Right kidney (tissue), 1 donor: ENCODE measurements around the gene ZNF879.

Source experiments
- DNase-seq: peaks from one replicate; pipeline ENCODE4 v3.0.0-alpha.2; 2016

ZNF879 gene

DNA sequence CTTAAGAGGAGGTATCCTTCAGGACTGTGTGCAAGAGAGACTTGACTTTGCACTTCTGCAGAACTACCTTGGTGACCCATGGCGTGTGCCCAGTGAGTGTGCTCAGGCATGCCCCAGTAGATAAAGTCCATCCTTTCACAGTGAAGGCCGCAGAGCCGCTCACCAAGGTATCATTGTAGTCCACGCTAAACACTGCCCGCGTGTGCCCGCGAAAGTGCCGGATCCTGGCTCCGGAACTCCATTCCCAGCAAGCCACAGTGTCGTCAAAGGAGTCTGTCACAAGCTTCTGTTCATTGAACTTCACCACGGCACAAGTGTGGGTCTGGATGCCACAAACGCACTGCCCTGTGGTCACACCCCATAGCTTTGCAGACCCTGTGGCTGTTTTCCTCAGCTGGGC lies 25.2 kb upstream of the ZNF879 start:
- no peak for DNase-seq

DNA sequence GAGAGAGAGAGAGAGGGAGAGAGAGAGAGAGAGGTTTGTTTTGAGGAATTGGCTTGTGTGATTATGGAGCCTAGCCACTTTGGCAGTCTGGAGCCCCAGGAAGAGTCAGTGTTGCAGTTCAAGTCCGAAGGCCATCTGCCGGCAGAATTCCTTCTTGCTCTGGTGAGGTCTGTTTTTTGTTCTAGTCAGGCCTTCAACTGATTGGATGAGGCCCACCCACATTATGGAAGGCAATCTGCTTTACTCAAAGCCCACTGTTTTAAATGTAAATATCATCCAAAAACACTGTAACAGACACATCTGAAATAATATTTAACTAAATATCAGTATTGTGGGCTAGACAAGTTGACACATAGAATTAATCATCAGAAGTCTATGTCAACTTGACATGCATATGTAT lies 17.0 kb upstream of the ZNF879 start:
- DNase-seq: no peak

DNA sequence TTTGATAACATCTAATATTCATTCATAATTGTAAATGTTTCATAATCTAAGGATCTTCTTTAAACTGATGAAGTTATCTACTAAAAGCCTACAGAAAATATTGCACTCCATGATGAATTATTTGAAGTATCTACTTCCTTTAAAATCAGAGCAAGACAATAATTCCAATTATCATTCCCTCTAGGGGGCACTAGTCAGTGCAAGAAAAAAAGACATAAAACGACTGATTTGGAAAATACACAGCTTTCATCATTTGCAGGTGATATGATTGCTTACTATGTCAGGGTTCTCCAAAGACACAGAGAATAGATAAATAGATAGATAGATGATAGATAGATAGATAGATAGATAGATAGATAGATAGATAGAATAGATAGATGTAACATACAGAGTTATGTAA lies 14.9 kb upstream of the ZNF879 start:
- DNase-seq: no peak

DNA sequence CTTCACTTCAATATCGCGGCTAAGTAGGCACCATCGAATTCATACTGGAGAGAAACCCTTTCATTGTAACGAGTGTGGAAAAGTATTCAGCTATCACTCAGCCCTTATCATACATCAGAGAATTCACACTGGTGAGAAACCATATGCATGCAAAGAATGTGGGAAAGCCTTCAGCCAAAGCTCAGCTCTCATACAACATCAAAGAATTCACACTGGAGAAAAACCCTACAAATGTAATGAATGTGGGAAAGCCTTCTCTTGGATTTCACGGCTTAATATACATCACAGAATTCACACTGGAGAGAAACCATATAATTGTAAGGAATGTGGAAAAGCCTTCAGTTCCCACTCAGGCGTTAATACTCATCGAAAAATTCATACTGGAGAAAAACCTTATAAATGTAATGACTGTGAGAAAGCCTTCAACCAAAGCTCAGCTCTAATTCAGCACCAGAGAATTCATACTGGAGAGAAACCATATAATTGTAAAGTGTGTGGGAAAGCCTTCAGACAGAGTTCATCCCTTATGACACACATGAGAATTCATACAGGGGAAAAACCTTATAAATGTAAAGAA lies 9.5 kb downstream of the ZNF879 start:
- DNase-seq: no peak

DNA sequence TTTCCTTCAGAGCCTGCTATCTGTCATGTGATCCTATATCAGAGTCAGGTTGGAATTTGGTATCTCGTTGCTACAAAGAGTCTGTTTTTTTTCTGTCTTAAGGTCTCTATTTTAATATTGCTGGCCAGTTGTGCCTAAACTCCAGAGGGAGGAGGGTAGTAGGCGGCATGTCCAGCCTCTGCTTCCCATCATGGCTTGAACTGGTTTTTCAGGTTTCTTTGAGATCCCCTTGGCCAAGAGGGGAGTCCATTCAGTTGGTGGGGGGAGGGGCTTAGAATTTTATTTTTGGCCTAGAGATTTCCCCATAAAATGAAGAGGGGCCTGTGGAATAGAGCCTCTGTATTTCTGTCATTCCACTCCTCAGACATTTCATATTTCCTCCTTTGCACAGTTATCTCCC lies 21.2 kb downstream of the ZNF879 start:
- DNase-seq: no peak

DNA sequence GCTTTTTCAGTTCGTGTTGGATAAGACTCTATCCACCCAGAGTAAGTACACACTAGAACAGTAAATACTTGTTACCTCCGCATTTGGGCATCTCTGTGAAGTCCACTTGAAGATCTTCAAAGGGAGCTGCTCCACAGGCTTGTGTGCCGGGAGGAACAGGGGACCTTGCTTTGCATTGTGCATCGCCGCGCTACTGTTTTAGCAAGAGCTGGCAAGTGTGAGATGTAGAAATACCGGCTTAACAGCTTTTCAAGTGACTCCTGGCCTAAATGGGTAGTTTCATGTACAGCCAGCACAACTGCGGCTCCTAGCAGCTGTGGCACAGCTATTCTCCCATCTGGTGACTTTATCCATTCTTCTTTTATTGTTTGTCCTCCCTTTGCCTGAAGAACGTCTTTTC lies 28.2 kb downstream of the ZNF879 start:
- no peak for DNase-seq

DNA sequence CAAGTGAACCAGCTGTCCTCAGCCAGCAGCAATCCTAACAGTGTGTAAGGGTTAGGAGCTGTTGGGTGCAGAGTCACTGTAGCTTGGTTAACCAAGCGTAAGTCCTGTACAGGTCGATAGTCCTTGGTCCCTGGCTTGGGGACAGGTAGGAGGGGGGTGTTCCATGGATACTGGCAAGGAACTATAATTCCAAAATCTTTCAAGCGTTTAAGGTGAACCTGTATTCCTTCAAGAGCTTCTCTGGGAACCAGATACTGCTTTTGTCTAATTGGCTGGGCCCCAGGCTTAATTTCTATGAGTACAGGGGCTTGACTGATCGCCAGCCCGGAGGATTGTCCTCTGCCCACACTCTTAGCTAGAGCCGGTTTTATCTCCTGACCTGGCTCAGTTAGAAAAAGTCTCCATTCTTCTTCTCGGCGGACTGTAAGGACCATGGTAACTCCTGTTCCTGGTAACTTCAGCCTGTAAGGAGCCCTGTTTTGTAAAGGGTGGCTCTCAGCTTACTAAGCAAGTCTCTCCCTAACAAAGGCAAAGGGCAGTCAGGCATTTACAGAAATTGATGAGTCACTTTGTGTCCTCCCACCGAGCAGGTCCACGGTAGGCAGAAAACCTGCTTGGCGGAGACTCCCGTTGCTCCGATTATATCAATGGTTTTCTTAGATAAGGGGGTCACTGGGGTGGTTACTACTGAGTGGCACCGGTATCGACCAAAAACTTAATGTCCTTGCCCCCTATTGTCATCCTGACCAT lies 30.6 kb downstream of the ZNF879 start:
- no peak for DNase-seq

DNA sequence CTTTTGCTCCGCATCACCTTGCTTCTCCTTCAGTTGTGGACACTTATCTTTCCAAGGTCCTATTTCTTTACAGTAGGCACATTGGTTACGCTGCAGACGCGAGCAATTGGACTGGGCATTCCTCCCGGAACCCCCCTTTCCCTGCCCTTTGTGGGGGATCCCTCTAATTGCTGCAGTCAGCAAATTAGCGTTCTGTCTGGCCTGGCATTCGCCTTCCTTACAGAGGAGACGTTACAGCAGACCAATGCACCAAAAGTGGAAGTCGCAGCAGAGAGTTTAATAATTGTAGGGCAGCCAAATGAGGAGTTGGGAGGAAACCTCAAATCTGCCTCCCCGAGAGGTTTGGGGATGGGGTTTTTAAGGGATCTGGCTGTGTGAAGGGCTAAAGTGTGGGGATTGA lies 31.3 kb downstream of the ZNF879 start:
- no peak for DNase-seq

DNA sequence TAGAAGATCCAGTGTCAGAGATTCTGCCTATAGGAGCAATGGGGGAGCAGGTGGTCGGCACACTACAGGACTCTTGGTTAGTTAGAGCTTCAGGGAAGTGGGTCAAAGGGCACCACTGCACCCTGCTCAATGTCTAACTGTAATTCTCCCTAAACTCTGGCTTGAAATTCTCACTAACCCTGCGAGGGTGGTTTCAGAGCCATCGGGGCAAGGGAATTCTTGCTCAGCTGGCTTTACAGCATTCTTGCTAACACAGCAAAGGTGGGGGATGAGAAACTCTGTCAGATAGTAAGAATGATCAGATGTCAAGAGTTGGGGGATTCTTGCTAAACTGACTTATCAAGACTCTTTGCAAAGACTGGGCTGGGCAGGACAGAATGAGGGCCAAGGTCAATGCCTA lies 31.8 kb downstream of the ZNF879 start:
- DNase-seq: no peak

DNA sequence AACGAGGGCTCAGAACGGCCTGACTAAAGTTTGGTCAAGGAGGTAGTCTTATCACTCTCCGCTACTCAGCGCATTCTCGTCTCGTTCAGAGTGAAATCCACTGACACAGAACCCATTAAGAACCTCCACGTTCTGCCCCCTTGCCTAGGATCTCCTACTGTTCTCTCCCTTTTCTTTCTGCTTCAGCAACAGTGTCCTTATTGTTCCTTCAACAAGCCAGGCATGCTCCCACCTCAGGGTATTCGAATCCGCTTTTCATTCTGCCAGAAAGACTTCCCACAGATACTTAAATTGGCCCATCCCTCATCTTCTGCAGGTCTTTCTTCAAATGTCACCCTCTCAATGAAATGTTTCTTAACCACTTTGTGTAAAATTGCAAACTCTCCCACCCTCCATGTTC lies 32.2 kb downstream of the ZNF879 start:
- DNase-seq: no peak

DNA sequence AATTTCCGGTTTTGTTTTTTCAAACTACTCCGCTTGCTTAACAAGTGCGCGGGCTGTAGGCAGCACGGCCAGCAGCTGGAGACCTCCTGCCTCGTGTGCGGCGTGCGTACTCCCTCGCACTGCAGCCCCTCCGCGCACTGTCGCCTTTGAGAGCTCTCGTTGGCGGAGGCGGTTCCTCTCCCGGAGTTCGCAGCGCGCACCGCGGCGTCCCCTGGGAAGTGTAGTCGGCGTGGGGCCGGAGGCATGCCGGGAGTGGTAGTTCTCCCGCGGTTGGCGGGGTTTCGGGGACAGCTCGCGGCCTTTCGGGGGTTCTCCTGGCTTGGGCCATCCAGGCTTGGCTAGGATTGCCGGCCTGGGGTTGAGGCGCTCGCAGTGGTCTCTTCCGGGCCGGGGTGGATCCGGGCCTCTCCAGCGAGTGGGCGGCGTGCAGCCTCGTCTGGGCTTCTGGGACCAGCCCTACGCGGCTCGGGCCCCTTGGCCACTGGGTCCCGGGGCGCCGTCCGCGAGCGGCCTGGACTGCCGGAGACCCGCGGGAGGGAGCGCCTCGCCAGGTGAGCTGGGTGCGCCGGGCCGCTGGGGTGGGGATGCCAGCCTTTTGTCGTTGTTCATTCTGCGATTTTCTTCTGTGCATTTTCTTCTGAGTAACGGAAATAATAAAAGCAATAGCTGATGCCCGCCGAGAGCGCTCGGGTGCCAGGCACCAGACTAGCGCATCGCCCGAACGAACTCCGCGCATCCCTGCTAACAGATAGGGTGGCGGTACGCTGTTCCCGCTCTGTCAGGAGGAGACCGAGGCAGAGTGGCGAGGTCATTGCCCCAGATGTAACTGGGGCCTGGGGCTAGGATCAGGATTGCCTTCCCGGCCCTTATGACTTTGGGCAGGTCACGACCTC lies 36.8 kb downstream of the ZNF879 start, which contains the start of gene ZNF354C:
Gene ZNF354C (plus strand): TSS at position 258 of the 893 bp plus-strand sequence. CDS start 1,696 bp downstream, outside the sequence.
- peak; percentile 94 for DNase-seq

DNA sequence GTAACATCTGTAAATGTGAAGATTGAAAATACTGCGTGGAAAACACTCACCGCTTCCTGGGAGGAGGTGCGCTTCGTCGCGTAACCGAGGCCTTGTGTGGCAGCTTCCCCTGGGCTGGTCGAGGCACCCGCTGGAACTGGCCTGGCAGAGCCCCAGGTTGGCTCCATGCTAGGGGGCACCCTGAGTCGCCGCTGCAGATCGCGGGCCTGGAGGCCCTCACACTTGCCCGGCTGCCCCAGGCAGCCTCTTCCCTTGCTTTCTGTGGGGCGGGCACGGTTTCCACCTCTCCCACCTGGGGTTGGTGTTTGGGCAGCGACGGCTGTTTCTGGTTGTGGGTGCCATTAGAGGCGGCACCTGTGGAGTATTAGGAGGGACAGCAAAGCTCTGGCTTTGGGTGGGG lies 37.4 kb downstream of the ZNF879 start:
- DNase-seq: no peak

DNA sequence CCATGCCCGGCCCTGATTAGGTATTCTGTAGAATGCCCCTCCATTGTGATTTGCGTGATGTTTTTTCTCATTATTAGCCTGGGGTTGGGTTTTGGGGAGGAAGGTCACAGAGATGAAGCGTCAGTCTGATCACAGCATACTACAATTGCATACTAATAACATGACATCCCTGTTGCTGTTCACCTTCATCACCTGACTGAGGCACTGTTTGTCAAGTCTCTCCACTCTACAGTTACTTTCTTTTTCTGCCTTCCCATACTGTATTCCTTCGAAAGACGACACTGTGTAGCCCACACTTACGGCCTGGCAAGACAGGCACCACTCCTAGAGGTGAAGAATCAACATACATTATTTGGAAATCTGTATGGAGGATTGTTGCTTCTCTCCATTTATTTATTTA lies 42.1 kb downstream of the ZNF879 start:
- DNase-seq: no peak

DNA sequence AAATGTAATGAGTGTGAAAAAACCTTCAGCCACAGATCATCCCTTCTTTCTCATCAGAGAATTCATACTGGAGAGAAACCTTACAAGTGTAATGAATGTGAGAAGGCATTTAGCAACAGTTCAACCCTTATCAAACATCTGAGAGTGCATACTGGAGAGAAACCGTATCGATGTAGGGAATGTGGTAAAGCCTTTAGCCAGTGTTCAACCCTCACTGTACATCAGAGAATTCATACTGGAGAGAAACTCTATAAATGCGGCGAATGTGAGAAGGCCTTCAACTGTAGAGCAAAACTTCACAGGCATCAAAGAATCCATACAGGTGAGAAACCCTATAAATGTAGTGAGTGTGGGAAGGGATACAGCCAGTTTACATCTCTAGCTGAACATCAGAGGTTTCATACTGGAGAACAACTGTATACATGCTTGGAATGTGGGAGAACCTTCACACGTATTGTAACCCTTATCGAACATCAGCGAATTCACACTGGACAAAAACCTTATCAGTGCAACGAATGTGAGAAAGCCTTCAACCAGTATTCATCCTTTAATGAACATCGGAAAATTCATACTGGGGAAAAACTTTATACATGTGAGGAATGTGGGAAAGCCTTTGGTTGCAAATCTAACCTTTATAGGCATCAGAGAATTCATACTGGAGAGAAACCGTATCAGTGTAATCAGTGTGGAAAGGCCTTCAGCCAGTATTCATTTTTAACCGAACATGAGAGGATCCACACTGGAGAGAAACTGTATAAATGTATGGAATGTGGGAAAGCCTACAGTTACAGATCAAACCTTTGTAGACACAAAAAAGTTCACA lies 55.8 kb downstream of the ZNF879 start:
- DNase-seq: no peak

DNA sequence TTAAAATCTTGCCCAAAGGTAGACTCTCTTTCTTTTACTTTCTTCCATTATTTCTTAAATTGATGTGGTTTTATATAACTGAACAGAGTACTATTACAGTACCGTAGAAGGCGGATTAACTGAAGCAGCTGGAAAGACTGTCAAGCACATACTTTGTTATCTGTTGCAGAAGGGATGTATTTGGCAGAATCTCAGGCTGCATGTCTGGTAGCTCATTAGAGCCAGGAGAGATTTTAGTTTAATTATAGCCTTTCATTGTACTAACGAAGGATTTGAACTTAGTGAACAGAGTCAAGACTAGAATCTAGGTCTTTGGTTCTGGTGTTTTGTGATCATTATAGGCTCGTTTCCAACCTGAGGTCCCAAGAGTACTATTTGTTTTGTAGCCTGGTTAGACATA lies 57.1 kb downstream of the ZNF879 start:
- no peak for DNase-seq
